Measurements from ENCODE around the gene SLC25A30.
"Not testable (repeated sequence)": the region's sequence is repeated elsewhere in the genome, so short reads cannot be mapped to it uniquely, and the experiment has no call there.

Gene SLC25A30

GRCh38 chr13:45396533-45397095, 21.6 kb downstream of the SLC25A30 start:
- in situ Hi-C loops (cut with HindIII; ENCODE audit: low sequenced_read_pairs), result no loop called here
- no peak overlapping the region for H3K4me3 ChIP-seq (ENCODE audit: low read depth, low read length)
- no peak for DNase-seq (ENCODE audit: low read depth)
- TF ChIP-seq, protein P1, sequence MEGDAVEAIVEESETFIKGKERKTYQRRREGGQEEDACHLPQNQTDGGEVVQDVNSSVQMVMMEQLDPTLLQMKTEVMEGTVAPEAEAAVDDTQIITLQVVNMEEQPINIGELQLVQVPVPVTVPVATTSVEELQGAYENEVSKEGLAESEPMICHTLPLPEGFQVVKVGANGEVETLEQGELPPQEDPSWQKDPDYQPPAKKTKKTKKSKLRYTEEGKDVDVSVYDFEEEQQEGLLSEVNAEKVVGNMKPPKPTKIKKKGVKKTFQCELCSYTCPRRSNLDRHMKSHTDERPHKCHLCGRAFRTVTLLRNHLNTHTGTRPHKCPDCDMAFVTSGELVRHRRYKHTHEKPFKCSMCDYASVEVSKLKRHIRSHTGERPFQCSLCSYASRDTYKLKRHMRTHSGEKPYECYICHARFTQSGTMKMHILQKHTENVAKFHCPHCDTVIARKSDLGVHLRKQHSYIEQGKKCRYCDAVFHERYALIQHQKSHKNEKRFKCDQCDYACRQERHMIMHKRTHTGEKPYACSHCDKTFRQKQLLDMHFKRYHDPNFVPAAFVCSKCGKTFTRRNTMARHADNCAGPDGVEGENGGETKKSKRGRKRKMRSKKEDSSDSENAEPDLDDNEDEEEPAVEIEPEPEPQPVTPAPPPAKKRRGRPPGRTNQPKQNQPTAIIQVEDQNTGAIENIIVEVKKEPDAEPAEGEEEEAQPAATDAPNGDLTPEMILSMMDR (IDR thresholded peaks at IDR 0.05; ENCODE audit: low read depth, low read length, missing control alignments), result no peak

- peak; percentile 52 for DNase-seq (ENCODE audit: low read depth)
- H3K4me3 ChIP-seq (ENCODE audit: low read depth, low read length), result no peak overlapping the region
- in situ Hi-C loops (cut with HindIII; ENCODE audit: low sequenced_read_pairs), result no loop called here
- TF ChIP-seq, protein P1 (IDR thresholded peaks at IDR 0.05; ENCODE audit: low read depth, low read length, missing control alignments), result peak; percentile 81
Measured at GRCh38 chr13:45393941-45394570, 24.1 kb downstream of the SLC25A30 start.

GRCh38 chr13:45392811-45393210, 25.4 kb downstream of the SLC25A30 start:
- DNase-seq (ENCODE audit: low read depth), result no peak
- no peak overlapping the region for H3K4me3 ChIP-seq (ENCODE audit: low read depth, low read length)
- TF ChIP-seq, protein P1 (IDR thresholded peaks at IDR 0.05; ENCODE audit: low read depth, low read length, missing control alignments), result no peak
- in situ Hi-C loops (cut with HindIII; ENCODE audit: low sequenced_read_pairs), result no loop called here

GRCh38 chr13:45391926-45392325, 26.2 kb downstream of the SLC25A30 start:
- in situ Hi-C loops (cut with HindIII; ENCODE audit: low sequenced_read_pairs), result no loop called here
- no peak overlapping the region for H3K4me3 ChIP-seq (ENCODE audit: low read depth, low read length)
- TF ChIP-seq, protein P1 (IDR thresholded peaks at IDR 0.05; ENCODE audit: low read depth, low read length, missing control alignments), result no peak
- DNase-seq (ENCODE audit: low read depth), result no peak

GRCh38 chr13:45391128-45391527, 27.0 kb downstream of the SLC25A30 start:
- DNase-seq (ENCODE audit: low read depth); H3K4me3 ChIP-seq (ENCODE audit: low read depth, low read length); in situ Hi-C loops (cut with HindIII; ENCODE audit: low sequenced_read_pairs): not testable (repeated sequence)

DNA sequence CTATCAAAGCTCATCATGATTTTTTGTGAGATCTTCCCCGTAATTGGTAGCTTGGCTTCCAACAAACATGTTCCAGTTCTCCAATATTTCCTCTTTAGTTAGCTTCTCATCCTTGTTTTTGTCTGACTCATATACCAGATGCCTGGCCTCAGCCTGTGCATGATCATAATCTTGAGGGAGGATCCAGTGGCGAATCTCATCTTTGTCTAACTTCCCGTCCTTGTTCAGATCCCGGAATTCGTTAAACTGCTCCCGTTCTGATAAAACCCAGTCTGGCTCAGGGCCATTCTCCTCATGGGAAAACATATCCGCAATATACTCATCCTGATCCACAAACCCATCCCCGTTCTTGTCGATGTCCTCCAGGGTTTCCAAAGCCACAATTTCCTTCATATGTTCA, 27.8 kb downstream of the SLC25A30 start:
- in situ Hi-C loops (cut with HindIII; ENCODE audit: low sequenced_read_pairs); H3K4me3 ChIP-seq (ENCODE audit: low read depth, low read length); DNase-seq (ENCODE audit: low read depth): not testable (repeated sequence)

- TF ChIP-seq, protein P1 (IDR thresholded peaks at IDR 0.05; ENCODE audit: low read depth, low read length, missing control alignments), result no peak
- in situ Hi-C loops (cut with HindIII; ENCODE audit: low sequenced_read_pairs), result no loop called here
- H3K4me3 ChIP-seq (ENCODE audit: low read depth, low read length), result no peak overlapping the region
- DNase-seq (ENCODE audit: low read depth), result no peak
Measured at GRCh38 chr13:45388664-45389063, 29.5 kb downstream of the SLC25A30 start.

DNA sequence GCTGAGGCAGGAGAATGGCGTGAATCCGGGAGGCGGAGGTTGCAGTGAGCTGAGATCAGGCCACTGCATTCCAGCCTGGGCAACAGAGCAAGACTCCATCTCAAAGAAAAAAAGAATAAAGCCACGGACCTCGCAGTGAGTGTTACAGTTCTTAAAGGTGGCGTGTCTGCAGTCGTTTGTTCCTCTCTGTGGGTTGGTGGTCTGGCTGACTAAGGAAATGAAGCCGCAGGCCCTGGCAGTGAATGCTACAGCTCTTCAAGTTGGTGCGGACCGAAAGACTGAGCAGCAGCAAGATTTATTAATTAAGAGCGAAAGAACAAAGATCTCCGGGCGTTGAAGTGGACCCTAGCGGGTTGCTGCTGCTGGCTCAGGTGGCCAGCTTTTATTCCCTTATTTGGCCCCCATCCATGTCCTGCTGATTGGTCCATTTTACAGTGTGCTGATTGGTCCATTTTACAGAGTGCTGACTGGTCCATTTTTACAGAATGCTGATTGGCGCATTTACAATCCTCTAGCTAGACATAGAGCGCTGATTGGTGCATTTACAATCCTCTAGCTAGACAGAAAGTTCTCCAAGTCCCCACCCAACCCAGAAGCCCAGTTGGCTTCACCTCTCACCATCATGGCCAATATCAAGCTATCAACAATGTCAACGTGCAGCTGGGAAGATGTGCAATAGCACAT, 31.1 kb downstream of the SLC25A30 start:
- DNase-seq (ENCODE audit: low read depth); in situ Hi-C loops (cut with HindIII; ENCODE audit: low sequenced_read_pairs); H3K4me3 ChIP-seq (ENCODE audit: low read depth, low read length): not testable (repeated sequence)

All from astrocyte of the cerebellum (primary cell).